CD4-positive, CD25-positive, alpha-beta regulatory T cell (primary cell): ENCODE data around the gene TAF10. TPM values are rescaled to one million over a fixed set of nuclear protein-coding genes. Genes with fewer than 3 reads are reported as not detected.

ENCODE experiments used
- ATAC-seq, 2 donors: fragments of 150-1000 bp; cut with Tn5 transposase; one replicate each; pipeline ENCODE4 v1.10.0; 2021; ENCODE audit warnings: low read depth in 2 of 2, moderate number of reproducible peaks in 2 of 2, moderate library complexity in 1 of 2
- DNase-seq, 3 donors: peaks; one replicate each; pipeline versions ENCODE4 v3.0.0 to v3.0.0-alpha.2; 2012 to 2022; ENCODE audit warnings: mixed read lengths in 1 of 3
- H3K27ac ChIP-seq: one replicate; pipeline ENCODE4 v1.7.0; 2013; ENCODE audit warnings: mild to moderate bottlenecking, low read length; ENCODE audit not compliant: insufficient read depth, poor library complexity, severe bottlenecking
- H3K27me3 ChIP-seq: one replicate; pipeline ENCODE4 v1.7.0; 2013; ENCODE audit warnings: low read length; ENCODE audit not compliant: control insufficient read depth, insufficient read depth
- H3K36me3 ChIP-seq: one replicate; pipeline ENCODE4 v1.7.0; 2013; ENCODE audit warnings: mild to moderate bottlenecking, low read length, moderate library complexity; ENCODE audit not compliant: control insufficient read depth, insufficient read depth
- H3K4me1 ChIP-seq: 2 replicates; pipeline ENCODE4 v1.7.0; 2013; ENCODE audit warnings: mild to moderate bottlenecking, low read length; ENCODE audit not compliant: insufficient read depth, control insufficient read depth, poor library complexity, severe bottlenecking
- H3K4me3 ChIP-seq: one replicate; pipeline ENCODE4 v1.7.0; 2013; ENCODE audit warnings: low read depth, mild to moderate bottlenecking, low read length, moderate library complexity
- H3K9me3 ChIP-seq, 2 experiments: 1 replicate in 1 of 2; 2 replicates in 1 of 2; pipeline ENCODE4 v1.7.0; 2013; ENCODE audit warnings: low read length in 2 of 2, mild to moderate bottlenecking in 1 of 2, moderate library complexity in 1 of 2; ENCODE audit not compliant: control insufficient read depth in 2 of 2
- H3K27ac Mint-ChIP-seq, 3 donors: one replicate each; pipeline ENCODE4 v1.8.0; 2020 to 2022; ENCODE audit warnings: mild to moderate bottlenecking in 3 of 3, mixed read lengths in 3 of 3, moderate library complexity in 2 of 3
- H3K27me3 Mint-ChIP-seq: one replicate; pipeline ENCODE4 v1.8.0; 2022; ENCODE audit warnings: mild to moderate bottlenecking, mixed read lengths
- H3K36me3 Mint-ChIP-seq: one replicate; pipeline ENCODE4 v1.8.0; 2020; ENCODE audit warnings: mixed read lengths
- H3K4me1 Mint-ChIP-seq, 4 donors: one replicate each; pipeline ENCODE4 v1.8.0; 2020 to 2022; ENCODE audit warnings: mixed read lengths in 4 of 4, mild to moderate bottlenecking in 1 of 4
- H3K4me3 Mint-ChIP-seq, 4 donors: one replicate each; pipeline ENCODE4 v1.8.0; 2020 to 2022; ENCODE audit warnings: mild to moderate bottlenecking in 4 of 4, mixed read lengths in 4 of 4, moderate library complexity in 3 of 4
- H3K9me3 Mint-ChIP-seq, 7 donors: one replicate each; pipeline ENCODE4 v1.8.0; 2020 to 2022; ENCODE audit warnings: mixed read lengths in 7 of 7, mild to moderate bottlenecking in 3 of 7, moderate library complexity in 2 of 7
- polyA plus RNA-seq, 4 donors: library from polyadenylated mRNA; unstranded; fragments of 300-500 nt; fragmentation: Illumina TruSeq; gene quantifications; one replicate each; pipeline ENCODE4 v1.2.3, GENCODE V29; 2021
- total RNA-seq: library from RNA; stranded (reverse); gene quantifications from one replicate; pipeline ENCODE4 v1.2.3, GENCODE V29; 2022

TAF10 gene
- total and polyA plus RNA-seq, 5 donors from 2014 or later = 125 to 386 (median 259) TPM

GRCh38 chr11:6588018-6588417, 24.0 kb downstream of the TAF10 start:
- no peak overlapping the region for H3K27ac Mint-ChIP-seq
- peaks cover 26% of the 10 kb centered on the region for H3K36me3 Mint-ChIP-seq
- no peaks in the 10 kb centered on the region for H3K27me3 Mint-ChIP-seq
- no peak overlapping the region for H3K4me3 Mint-ChIP-seq
- H3K4me3 ChIP-seq = no peak overlapping the region
- ATAC-seq = no peak
- H3K27ac ChIP-seq = no peak overlapping the region
- peaks cover 6% of the 10 kb centered on the region for H3K36me3 ChIP-seq
- peaks cover 0 to 14% (median 2%) of the 10 kb centered on the region in 4 donors for H3K4me1 Mint-ChIP-seq
- H3K9me3 Mint-ChIP-seq = peaks cover 0 to 15% (median 5%) of the 10 kb centered on the region in 7 donors
- no peak for DNase-seq
- peaks cover 11 to 16% of the 10 kb centered on the region in 2 experiments for H3K9me3 ChIP-seq
- H3K4me1 ChIP-seq = no peaks in the 10 kb centered on the region
- H3K27me3 ChIP-seq = no peaks in the 10 kb centered on the region

- Mint-ChIP-seq H3K4me1 (peaks cover 0 to 18% (median 2%) of the 10 kb centered on the region in 4 donors), H3K9me3 (peaks cover 0 to 21% (median 6%) of the 10 kb centered on the region in 7 donors), H3K4me3 (no peak overlapping the region), H3K36me3 (peaks cover 30% of the 10 kb centered on the region), H3K27me3 (no peaks in the 10 kb centered on the region), H3K27ac (no peak overlapping the region)
- no peak for DNase-seq
- no peaks in the 10 kb centered on the region for H3K4me1 ChIP-seq
- no peak for ATAC-seq
- H3K27me3 ChIP-seq = no peaks in the 10 kb centered on the region
- H3K27ac ChIP-seq = no peak overlapping the region
- H3K4me3 ChIP-seq = no peak overlapping the region
- H3K36me3 ChIP-seq = peaks cover 4% of the 10 kb centered on the region
- peaks cover 13 to 16% of the 10 kb centered on the region in 2 experiments for H3K9me3 ChIP-seq
These were observed 24.6 kb downstream of the TAF10 start for GRCh38 chr11:6587360-6587953.

GRCh38 chr11:6586434-6587359, 25.3 kb downstream of the TAF10 start:
- H3K27ac Mint-ChIP-seq = no peak overlapping the region
- peaks cover 33% of the 10 kb centered on the region for H3K36me3 Mint-ChIP-seq

GRCh38 chr11:6584528-6584927, 27.5 kb downstream of the TAF10 start:
- no peak overlapping the region for H3K27ac Mint-ChIP-seq
- Histone ChIP-seq H3K4me1 (no peaks in the 10 kb centered on the region), H3K9me3 (peaks cover 13 to 16% of the 10 kb centered on the region in 2 experiments), H3K27me3 (no peaks in the 10 kb centered on the region), H3K27ac (no peak overlapping the region), H3K36me3 (peaks cover 5% of the 10 kb centered on the region), H3K4me3 (no peak overlapping the region)
- peaks cover 31% of the 10 kb centered on the region for H3K36me3 Mint-ChIP-seq
- DNase-seq (no peak), ATAC-seq (no peak)
- peaks cover 0 to 24% (median 6%) of the 10 kb centered on the region in 7 donors for H3K9me3 Mint-ChIP-seq
- H3K4me1 Mint-ChIP-seq = peaks cover 0 to 12% (median 1%) of the 10 kb centered on the region in 4 donors
- H3K27me3 Mint-ChIP-seq = no peaks in the 10 kb centered on the region
- no peak overlapping the region for H3K4me3 Mint-ChIP-seq

More at GRCh38 chr11:6586434-6587359, 25.3 kb downstream of the TAF10 start:
- H3K27me3 ChIP-seq = no peaks in the 10 kb centered on the region
- H3K36me3 ChIP-seq = peaks cover 4% of the 10 kb centered on the region
- Mint-ChIP-seq H3K9me3 (peaks cover 0 to 24% (median 6%) of the 10 kb centered on the region in 7 donors), H3K4me1 (peaks cover 0 to 16% (median 1%) of the 10 kb centered on the region in 4 donors), H3K4me3 (no peak overlapping the region), H3K27me3 (no peaks in the 10 kb centered on the region)
- ATAC-seq (no peak), DNase-seq (no peak)
- H3K9me3 ChIP-seq = peaks cover 13 to 16% of the 10 kb centered on the region in 2 experiments
- H3K4me1 ChIP-seq = no peaks in the 10 kb centered on the region
- no peak overlapping the region for H3K27ac ChIP-seq
- H3K4me3 ChIP-seq = no peak overlapping the region

GRCh38 chr11:6583584-6583983, 28.4 kb downstream of the TAF10 start:
- Mint-ChIP-seq H3K27ac (no peak overlapping the region), H3K9me3 (peaks cover 0 to 24% (median 6%) of the 10 kb centered on the region in 7 donors), H3K36me3 (peaks cover 31% of the 10 kb centered on the region), H3K27me3 (no peaks in the 10 kb centered on the region), H3K4me1 (peaks cover 0 to 12% (median 1%) of the 10 kb centered on the region in 4 donors), H3K4me3 (no peak overlapping the region)
- no peak for ATAC-seq
- Histone ChIP-seq H3K27me3 (no peaks in the 10 kb centered on the region), H3K36me3 (peaks cover 5% of the 10 kb centered on the region), H3K4me1 (no peaks in the 10 kb centered on the region), H3K27ac (no peak overlapping the region), H3K9me3 (peaks cover 13 to 16% of the 10 kb centered on the region in 2 experiments), H3K4me3 (no peak overlapping the region)
- DNase-seq = no peak

GRCh38 chr11:6579681-6580080, 32.3 kb downstream of the TAF10 start:
- no peak for ATAC-seq
- Histone ChIP-seq H3K36me3 (peaks cover 9% of the 10 kb centered on the region), H3K27me3 (no peaks in the 10 kb centered on the region), H3K4me1 (no peaks in the 10 kb centered on the region), H3K4me3 (no peak overlapping the region), H3K9me3 (peaks cover 13 to 14% of the 10 kb centered on the region in 2 experiments), H3K27ac (no peak overlapping the region)
- Mint-ChIP-seq H3K4me1 (peaks cover 2 to 15% (median 8%) of the 10 kb centered on the region in 4 donors), H3K27me3 (no peaks in the 10 kb centered on the region), H3K27ac (no peak overlapping the region), H3K9me3 (peaks cover 0 to 21% (median 4%) of the 10 kb centered on the region in 7 donors), H3K36me3 (peaks cover 32% of the 10 kb centered on the region), H3K4me3 (no peak overlapping the region)
- no peak for DNase-seq

GRCh38 chr11:6578134-6578533, 33.9 kb downstream of the TAF10 start:
- Mint-ChIP-seq H3K9me3 (peaks cover 0 to 10% (median 3%) of the 10 kb centered on the region in 7 donors), H3K27ac (no peak overlapping the region)
- ATAC-seq = no peak

More at GRCh38 chr11:6578134-6578533, 33.9 kb downstream of the TAF10 start:
- Histone ChIP-seq H3K9me3 (peaks cover 2 to 3% of the 10 kb centered on the region in 2 experiments), H3K27ac (no peak overlapping the region), H3K4me3 (no peak overlapping the region), H3K4me1 (no peaks in the 10 kb centered on the region), H3K36me3 (peaks cover 6% of the 10 kb centered on the region), H3K27me3 (no peaks in the 10 kb centered on the region)
- Mint-ChIP-seq H3K4me3 (no peak overlapping the region), H3K36me3 (peaks cover 22% of the 10 kb centered on the region), H3K27me3 (no peaks in the 10 kb centered on the region), H3K4me1 (peaks cover 2 to 16% (median 10%) of the 10 kb centered on the region in 4 donors)
- no peak for DNase-seq
